SK-N-MC (cell line): ENCODE data around the gene SEC23B.

Source experiments
- EZH2 ChIP-seq: fragments of 200-600 bp; sonication (generic); IDR thresholded peaks from one replicate; pipeline ENCODE4 v1.6.1; 2017; ENCODE audit warnings: antibody characterized with exemption
- POLR2AphosphoS5 ChIP-seq: IDR thresholded peaks from 2 replicates; pipeline ENCODE4 v1.6.1; 2012; ENCODE audit warnings: mild to moderate bottlenecking, low read depth, low read length, borderline replicate concordance

DNA sequence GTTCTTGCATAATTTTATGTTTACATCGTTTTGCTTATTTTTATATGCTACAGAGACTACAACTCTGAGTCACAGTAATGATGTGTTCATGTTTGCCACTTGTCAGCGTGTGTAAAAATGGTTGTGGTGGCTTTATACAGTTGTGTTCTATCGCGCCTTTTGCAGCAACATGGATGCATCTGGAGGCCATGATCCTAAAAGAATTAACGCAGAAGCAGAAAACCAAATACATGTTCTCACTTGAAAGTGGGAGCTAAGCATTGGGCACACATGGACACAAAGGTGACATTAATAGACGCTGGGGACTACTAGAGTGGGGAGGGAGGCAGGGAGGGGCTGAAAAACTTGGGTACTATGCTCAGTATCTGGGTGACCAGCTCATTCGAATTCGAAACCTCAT, 996 bp upstream of the SEC23B start:
- no peak for TF ChIP-seq POLR2AphosphoS5
- TF ChIP-seq EZH2: no peak
